Measurements from ENCODE around the gene KRT78.

The KRT78 gene

DNA sequence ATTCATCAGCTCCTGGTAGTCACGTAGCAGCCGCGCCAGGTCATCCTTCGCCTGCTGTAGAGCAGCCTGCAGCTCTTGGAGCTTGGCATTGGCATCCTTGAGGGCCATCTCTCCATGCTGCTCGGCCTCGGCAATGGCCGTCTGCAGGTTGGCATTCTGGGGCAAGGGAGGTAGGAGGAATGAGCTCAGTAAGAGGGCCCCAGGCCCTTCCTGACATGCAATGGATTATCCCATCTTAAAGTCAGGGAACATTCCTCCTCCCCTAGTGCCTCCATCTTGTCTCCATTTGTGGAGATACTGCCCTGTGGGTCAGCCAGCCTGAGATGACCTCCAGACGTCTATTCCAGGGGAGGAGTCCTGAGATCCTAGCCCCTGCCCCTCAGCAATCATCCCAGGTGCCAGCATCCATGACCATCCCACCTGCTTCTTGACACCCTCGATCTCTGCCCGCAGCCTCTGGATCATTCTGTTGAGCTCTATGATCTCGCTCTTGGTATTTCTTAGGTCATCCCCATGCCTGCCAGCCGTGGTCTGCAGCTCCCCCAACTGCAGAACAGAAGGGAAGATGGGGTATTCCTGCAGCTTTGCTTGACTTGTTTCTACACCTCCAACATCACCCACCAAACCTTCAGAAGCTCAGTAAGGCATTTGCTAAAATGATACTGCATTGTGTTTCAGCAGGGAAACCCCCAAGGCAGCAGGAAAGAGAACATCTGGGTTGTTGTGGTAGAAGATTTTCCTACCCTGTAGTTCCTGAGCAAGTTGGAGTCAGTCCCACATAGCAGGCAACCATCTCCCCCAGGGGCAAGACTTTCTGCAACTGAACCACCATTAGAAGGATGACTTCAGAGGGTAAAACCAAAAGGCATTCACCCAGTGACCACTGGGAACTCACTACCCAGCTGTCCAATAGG lies 57.3 kb downstream of the KRT78 start:
- CTCF ChIA-PET = no interaction called here
- POLR2A ChIA-PET = no interaction called here
- TF ChIP-seq SUZ12 (IDR thresholded peaks at IDR 0.05) (no peak), L3MBTL2 (conservative IDR thresholded peaks at IDR 0.05) (no peak), ARNT (IDR thresholded peaks at IDR 0.05) (no peak), NFRKB (IDR thresholded peaks at IDR 0.05) (no peak), LEF1 (IDR thresholded peaks at IDR 0.05; ENCODE audit: borderline replicate concordance) (no peak), TARDBP (IDR thresholded peaks at IDR 0.05) (no peak), SP1 (IDR thresholded peaks at IDR 0.05) (no peak), ZNF384 (IDR thresholded peaks at IDR 0.05) (no peak)
- no peak for DNase-seq (ENCODE audit: extremely low spot score)

DNA sequence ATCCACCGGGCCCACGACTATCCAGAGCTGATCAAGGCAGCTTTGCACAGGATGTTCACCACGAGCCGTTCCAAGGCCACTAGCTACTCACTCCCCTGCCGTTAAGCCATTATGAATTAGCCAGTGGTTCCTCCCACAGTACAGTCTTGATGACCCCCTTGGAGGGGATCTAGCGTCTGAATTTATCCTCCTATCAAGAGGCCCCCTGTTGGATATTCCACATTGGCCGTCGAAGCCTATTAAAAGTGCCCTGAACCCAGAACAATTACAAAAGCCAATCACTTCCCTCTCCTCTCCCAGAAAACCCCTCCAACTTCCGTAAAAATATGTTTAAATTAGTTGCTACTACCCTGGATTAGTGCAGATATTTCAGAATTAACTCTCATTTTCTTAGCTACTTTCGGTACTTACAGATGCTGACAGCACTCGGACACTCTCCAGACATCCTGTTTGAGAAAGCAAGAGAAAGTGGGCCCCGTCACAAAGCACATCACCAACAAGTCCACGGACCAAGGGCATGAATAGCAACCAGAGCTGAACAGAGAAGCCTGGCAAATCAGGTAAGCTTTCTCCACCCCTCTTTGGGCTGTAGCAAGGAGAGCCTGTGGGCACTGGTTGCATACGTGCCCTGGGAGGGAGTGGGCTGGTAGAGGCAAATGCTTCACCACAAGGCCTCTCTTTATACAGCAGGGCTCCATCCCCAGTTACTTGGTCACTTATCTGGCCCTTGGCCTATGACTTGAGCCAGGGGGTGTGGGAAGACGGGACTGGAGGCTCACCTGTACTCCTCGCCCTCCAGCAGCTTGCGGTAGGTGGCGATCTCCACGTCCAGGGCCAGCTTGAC lies 58.1 kb downstream of the KRT78 start:
- TF ChIP-seq SP1 (IDR thresholded peaks at IDR 0.05) = no peak
- TF ChIP-seq PKNOX1 (IDR thresholded peaks at IDR 0.05) = no peak
- TF ChIP-seq NFRKB (IDR thresholded peaks at IDR 0.05) = no peak
- no peak for TF ChIP-seq FOXM1 (IDR thresholded peaks at IDR 0.05; ENCODE audit: borderline replicate concordance)
- TF ChIP-seq SUZ12 (IDR thresholded peaks at IDR 0.05) = no peak
- no peak for TF ChIP-seq BHLHE40 (IDR thresholded peaks at IDR 0.05; ENCODE audit: borderline replicate concordance)
- no peak for TF ChIP-seq LEF1 (IDR thresholded peaks at IDR 0.05; ENCODE audit: borderline replicate concordance)
- no peak for TF ChIP-seq L3MBTL2 (conservative IDR thresholded peaks at IDR 0.05)
- CTCF ChIA-PET = no interaction called here
- no peak for DNase-seq (ENCODE audit: extremely low spot score)
- POLR2A ChIA-PET = no interaction called here

- no peak for DNase-seq (ENCODE audit: extremely low spot score)
- ChIA-PET POLR2A (no interaction called here), CTCF (no interaction called here)
- TF ChIP-seq FOXM1 (IDR thresholded peaks at IDR 0.05; ENCODE audit: borderline replicate concordance) (no peak), FOXK2 (IDR thresholded peaks at IDR 0.05) (no peak)
Observed at GRCh38 chr12:52789637-52790426, 59.0 kb downstream of the KRT78 start.

DNA sequence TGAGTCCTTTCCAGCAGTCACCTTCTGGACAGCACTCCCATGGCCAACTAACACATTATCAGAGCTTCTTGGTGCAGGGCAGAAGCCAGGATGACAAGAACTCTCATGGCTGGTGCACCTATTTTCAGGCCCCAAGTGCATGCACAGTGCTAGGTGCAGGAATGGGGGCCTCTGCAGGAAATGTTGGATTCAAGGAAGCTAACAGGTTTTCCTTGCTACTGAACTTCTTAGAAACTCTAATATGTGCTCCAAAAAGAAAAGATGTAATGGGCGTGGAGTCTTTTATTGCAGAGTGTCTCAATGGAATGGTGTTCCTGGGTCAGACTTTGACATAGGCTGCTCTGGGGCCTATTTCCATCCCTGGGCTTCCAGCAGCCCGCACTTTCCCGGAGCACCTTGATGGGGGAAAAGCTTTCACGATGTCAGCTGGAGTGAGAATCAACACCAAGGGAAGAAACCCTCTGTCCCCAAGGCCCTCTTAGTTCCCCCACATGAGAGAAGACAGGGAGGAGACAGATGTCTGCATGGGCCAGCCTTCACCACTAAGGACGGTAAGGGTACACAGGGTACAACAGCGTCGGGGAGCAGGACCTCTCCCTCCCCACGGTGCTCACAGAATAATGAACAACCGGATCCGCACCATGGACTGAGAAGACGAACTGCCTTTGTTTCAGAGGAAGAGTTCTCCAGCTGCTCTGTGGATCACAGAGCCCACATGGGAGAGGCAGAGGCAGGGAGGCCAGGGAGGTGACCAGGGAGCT lies 59.7 kb downstream of the KRT78 start:
- DNase-seq (ENCODE audit: extremely low spot score) = no peak
- POLR2A ChIA-PET = no interaction called here
- no peak for TF ChIP-seq SP1 (IDR thresholded peaks at IDR 0.05)
- TF ChIP-seq FOXK2 (IDR thresholded peaks at IDR 0.05) = no peak
- no peak for TF ChIP-seq BHLHE40 (IDR thresholded peaks at IDR 0.05; ENCODE audit: borderline replicate concordance)
- no peak for TF ChIP-seq ARNT (IDR thresholded peaks at IDR 0.05)
- no peak for TF ChIP-seq ZNF384 (IDR thresholded peaks at IDR 0.05)
- no peak for TF ChIP-seq NFRKB (IDR thresholded peaks at IDR 0.05)
- CTCF ChIA-PET = interaction anchor here (0.6 kb wide), 1 partner anchor 101 kb away, joined by 5 read pairs; no protein-coding TSS in a partner anchor

GRCh38 chr12:52788192-52788875 lies 60.5 kb downstream of the KRT78 start:
- ChIA-PET POLR2A (no interaction called here), CTCF (interaction anchor here (0.6 kb wide), 1 partner anchor 101 kb away, joined by 5 read pairs; no protein-coding TSS in a partner anchor)
- TF ChIP-seq PKNOX1 (IDR thresholded peaks at IDR 0.05) (no peak), TARDBP (IDR thresholded peaks at IDR 0.05) (no peak), BHLHE40 (IDR thresholded peaks at IDR 0.05; ENCODE audit: borderline replicate concordance) (no peak), SUZ12 (IDR thresholded peaks at IDR 0.05) (no peak), CTBP1 (IDR thresholded peaks at IDR 0.05; ENCODE audit: borderline replicate concordance) (no peak), HDGF (IDR thresholded peaks at IDR 0.05; ENCODE audit: borderline replicate concordance) (no peak), ARNT (IDR thresholded peaks at IDR 0.05) (no peak), NFRKB (IDR thresholded peaks at IDR 0.05) (no peak), FOXK2 (IDR thresholded peaks at IDR 0.05) (no peak), FOXM1 (IDR thresholded peaks at IDR 0.05; ENCODE audit: borderline replicate concordance) (no peak), L3MBTL2 (conservative IDR thresholded peaks at IDR 0.05) (no peak), LEF1 (IDR thresholded peaks at IDR 0.05; ENCODE audit: borderline replicate concordance) (no peak), ZNF384 (IDR thresholded peaks at IDR 0.05) (no peak), ELF4 (IDR thresholded peaks at IDR 0.05) (no peak), FOXA1 (IDR thresholded peaks at IDR 0.05) (no peak), SP1 (IDR thresholded peaks at IDR 0.05) (no peak)
- DNase-seq (ENCODE audit: extremely low spot score) = no peak
